Effector CD4-positive, alpha-beta T cell (primary cell): Measurements from ENCODE around the gene NTRK3.

ENCODE experiments used
- DNase-seq: peaks from one replicate; pipeline ENCODE4 v3.0.0-alpha.2; 2020

The NTRK3 gene

GRCh38 chr15:88230823-88231222, 25.7 kb downstream of the NTRK3 start:
- no peak for DNase-seq

- no peak for DNase-seq
Measured at GRCh38 chr15:88225461-88225860, 31.1 kb downstream of the NTRK3 start.

GRCh38 chr15:88223084-88223483, 33.5 kb downstream of the NTRK3 start:
- DNase-seq, result no peak

- DNase-seq, result no peak
Measured at GRCh38 chr15:88221836-88222235, 34.7 kb downstream of the NTRK3 start.

- DNase-seq, result no peak
Measured at GRCh38 chr15:88220443-88221335, 35.9 kb downstream of the NTRK3 start.

- no peak for DNase-seq
Measured at GRCh38 chr15:88219623-88220022, 36.9 kb downstream of the NTRK3 start.

- no peak for DNase-seq
Measured at GRCh38 chr15:88218557-88219221, 37.9 kb downstream of the NTRK3 start.

GRCh38 chr15:88215066-88215648, 41.4 kb downstream of the NTRK3 start:
- no peak for DNase-seq

GRCh38 chr15:88209111-88209510, 47.4 kb downstream of the NTRK3 start:
- DNase-seq, result no peak

GRCh38 chr15:88208396-88208795, 48.1 kb downstream of the NTRK3 start:
- no peak for DNase-seq

GRCh38 chr15:88207565-88207964, 49.0 kb downstream of the NTRK3 start:
- DNase-seq, result no peak

GRCh38 chr15:88204584-88204983, 52.0 kb downstream of the NTRK3 start:
- DNase-seq, result no peak

GRCh38 chr15:88202231-88202630, 54.3 kb downstream of the NTRK3 start:
- no peak for DNase-seq

- DNase-seq, result no peak
Measured at GRCh38 chr15:88201207-88201606, 55.3 kb downstream of the NTRK3 start.

- DNase-seq, result no peak
Measured at GRCh38 chr15:88196961-88197360, 59.6 kb downstream of the NTRK3 start.

GRCh38 chr15:88194162-88194561, 62.4 kb downstream of the NTRK3 start:
- DNase-seq, result no peak

- no peak for DNase-seq
Measured at GRCh38 chr15:88193415-88193814, 63.1 kb downstream of the NTRK3 start.

- no peak for DNase-seq
Measured at GRCh38 chr15:88191812-88192165, 64.8 kb downstream of the NTRK3 start.

GRCh38 chr15:88190232-88190631, 66.3 kb downstream of the NTRK3 start:
- no peak for DNase-seq

GRCh38 chr15:88188300-88188699, 68.2 kb downstream of the NTRK3 start:
- no peak for DNase-seq

- DNase-seq, result no peak
Measured at GRCh38 chr15:88187195-88187594, 69.3 kb downstream of the NTRK3 start.

- DNase-seq, result no peak
Measured at GRCh38 chr15:88185584-88185983, 71.0 kb downstream of the NTRK3 start.

- DNase-seq, result no peak
Measured at GRCh38 chr15:88181613-88182012, 74.9 kb downstream of the NTRK3 start.

GRCh38 chr15:88179562-88179961, 77.0 kb downstream of the NTRK3 start:
- no peak for DNase-seq
